ENCODE data around the gene RPL37. TPM values are rescaled to one million over a fixed set of nuclear protein-coding genes. Genes with fewer than 3 reads are reported as not detected.
A peak's percentile ranks its signal among the peaks of the same experiment; 100 is the strongest.
"Not testable (repeated sequence)": the region's sequence is repeated elsewhere in the genome, so short reads cannot be mapped to it uniquely, and the experiment has no call there.

Gene RPL37
- total RNA-seq, 1 donor from 2014 or later = 223 TPM

GRCh38 chr5:40798012-40798800, 36.8 kb downstream of the RPL37 start, which contains the start of gene PRKAA1:
TSS of gene PRKAA1 (minus strand) at chr5:40798374. CDS start at chr5:40798189, 185 bp downstream.
- DNase-seq (ENCODE audit: extremely low read depth, low read depth, low spot score) = no peak

GRCh38 chr5:40797273-40798011, 37.6 kb downstream of the RPL37 start:
- peak; percentile 58 for DNase-seq (ENCODE audit: extremely low read depth, low read depth, low spot score)

GRCh38 chr5:40796487-40796889, 38.5 kb downstream of the RPL37 start:
- no peak for DNase-seq (ENCODE audit: extremely low read depth, low read depth, low spot score)

GRCh38 chr5:40794877-40795276, 40.1 kb downstream of the RPL37 start:
- not testable (repeated sequence) for DNase-seq (ENCODE audit: extremely low read depth, low read depth, low spot score)

GRCh38 chr5:40794340-40794739, 40.7 kb downstream of the RPL37 start:
- not testable (repeated sequence) for DNase-seq (ENCODE audit: extremely low read depth, low read depth, low spot score)

GRCh38 chr5:40792691-40793090, 42.3 kb downstream of the RPL37 start:
- DNase-seq (ENCODE audit: extremely low read depth, low read depth, low spot score) = not testable (repeated sequence)

GRCh38 chr5:40791715-40792139, 43.3 kb downstream of the RPL37 start:
- DNase-seq (ENCODE audit: extremely low read depth, low read depth, low spot score) = no peak

GRCh38 chr5:40790947-40791593, 44.0 kb downstream of the RPL37 start:
- DNase-seq (ENCODE audit: extremely low read depth, low read depth, low spot score) = no peak

GRCh38 chr5:40788941-40789340, 46.1 kb downstream of the RPL37 start:
- DNase-seq (ENCODE audit: extremely low read depth, low read depth, low spot score) = not testable (repeated sequence)

GRCh38 chr5:40787986-40788385, 47.0 kb downstream of the RPL37 start:
- no peak for DNase-seq (ENCODE audit: extremely low read depth, low read depth, low spot score)

- not testable (repeated sequence) for DNase-seq (ENCODE audit: extremely low read depth, low read depth, low spot score)
These were observed 48.4 kb downstream of the RPL37 start for GRCh38 chr5:40786664-40787063.

GRCh38 chr5:40784916-40785315, 50.1 kb downstream of the RPL37 start:
- no peak for DNase-seq (ENCODE audit: extremely low read depth, low read depth, low spot score)

GRCh38 chr5:40784027-40784653, 50.9 kb downstream of the RPL37 start:
- DNase-seq (ENCODE audit: extremely low read depth, low read depth, low spot score) = no peak

GRCh38 chr5:40781843-40782409, 53.1 kb downstream of the RPL37 start:
- DNase-seq (ENCODE audit: extremely low read depth, low read depth, low spot score) = no peak

GRCh38 chr5:40780858-40781257, 54.2 kb downstream of the RPL37 start:
- DNase-seq (ENCODE audit: extremely low read depth, low read depth, low spot score) = no peak

GRCh38 chr5:40780199-40780598, 54.8 kb downstream of the RPL37 start:
- DNase-seq (ENCODE audit: extremely low read depth, low read depth, low spot score) = no peak

GRCh38 chr5:40779561-40779960, 55.5 kb downstream of the RPL37 start:
- no peak for DNase-seq (ENCODE audit: extremely low read depth, low read depth, low spot score)

GRCh38 chr5:40778133-40778532, 56.9 kb downstream of the RPL37 start:
- DNase-seq (ENCODE audit: extremely low read depth, low read depth, low spot score) = no peak

GRCh38 chr5:40776658-40776977, 58.4 kb downstream of the RPL37 start:
- DNase-seq (ENCODE audit: extremely low read depth, low read depth, low spot score) = no peak

GRCh38 chr5:40775846-40776657, 59.0 kb downstream of the RPL37 start:
- no peak for DNase-seq (ENCODE audit: extremely low read depth, low read depth, low spot score)

Data from glomerular endothelial cell (primary cell).